Mesenchymal stem cell (in vitro differentiated cells and primary cell): ENCODE results near the gene NRG2.

Source experiments
- DNase-seq: peaks from one replicate; pipeline ENCODE4 v3.0.0-alpha.2; 2013
- H2AFZ ChIP-seq: one replicate; pipeline ENCODE4 v1.6.1; 2013; ENCODE audit warnings: low read depth, mild to moderate bottlenecking, control low read depth, inconsistent platforms, low read length, moderate library complexity
- H2AK5ac ChIP-seq: 2 replicates; pipeline ENCODE4 v1.6.1; 2013; ENCODE audit warnings: low read length, moderate library complexity, mild to moderate bottlenecking, inconsistent platforms; ENCODE audit not compliant: severe bottlenecking
- H2BK120ac ChIP-seq: one replicate; pipeline ENCODE4 v1.6.1; 2013; ENCODE audit warnings: low read depth, mild to moderate bottlenecking, inconsistent platforms, low read length, moderate library complexity
- H2BK12ac ChIP-seq, 2 experiments: one replicate each; pipeline ENCODE4 v1.6.1; 2013; ENCODE audit warnings: inconsistent platforms in 2 of 2, low read length in 2 of 2, mild to moderate bottlenecking in 2 of 2, moderate library complexity in 2 of 2, control low read depth in 1 of 2
- H2BK15ac ChIP-seq: one replicate; pipeline ENCODE4 v1.6.1; 2013; ENCODE audit warnings: mild to moderate bottlenecking, low read depth, inconsistent platforms; ENCODE audit not compliant: poor library complexity, severe bottlenecking
- H2BK5ac ChIP-seq: 2 replicates; pipeline ENCODE4 v1.6.1; 2013; ENCODE audit warnings: low read depth, mild to moderate bottlenecking, low read length, control low read depth, inconsistent platforms; ENCODE audit not compliant: poor library complexity, severe bottlenecking
- H3K14ac ChIP-seq, 2 experiments: one replicate each; pipeline ENCODE4 v1.6.1; 2013; ENCODE audit warnings: inconsistent platforms in 2 of 2, low read length in 2 of 2, control low read depth in 1 of 2, mild to moderate bottlenecking in 1 of 2, moderate library complexity in 1 of 2
- H3K18ac ChIP-seq, 2 experiments: one replicate each; pipeline ENCODE4 v1.6.1; 2013; ENCODE audit warnings: inconsistent platforms in 2 of 2, low read length in 2 of 2, control low read depth in 1 of 2, low read depth in 1 of 2, mild to moderate bottlenecking in 1 of 2
- H3K23ac ChIP-seq, 2 experiments: one replicate each; pipeline ENCODE4 v1.6.1; 2013; ENCODE audit warnings: inconsistent platforms in 2 of 2, low read length in 2 of 2, mild to moderate bottlenecking in 2 of 2, moderate library complexity in 2 of 2, control low read depth in 1 of 2
- H3K27ac ChIP-seq: 2 replicates; pipeline ENCODE4 v1.5.1; 2013; ENCODE audit warnings: mild to moderate bottlenecking, moderate library complexity, low read length, control low read depth, inconsistent platforms; ENCODE audit not compliant: poor library complexity, severe bottlenecking
- H3K27me3 ChIP-seq, 2 experiments: 2 replicates each; pipeline versions ENCODE4 v1.6.1 to v1.7.0; 2013; ENCODE audit warnings: low read length in 2 of 2, mild to moderate bottlenecking in 2 of 2, moderate library complexity in 2 of 2, control low read depth in 1 of 2, inconsistent platforms in 1 of 2; ENCODE audit not compliant: control insufficient read depth in 1 of 2, insufficient read depth in 1 of 2
- H3K36me3 ChIP-seq, 2 experiments: 2 replicates each; pipeline versions ENCODE4 v1.6.1 to v1.7.0; 2013; ENCODE audit warnings: low read length in 2 of 2, control low read depth in 1 of 2, inconsistent platforms in 1 of 2, low read depth in 1 of 2, mild to moderate bottlenecking in 1 of 2; ENCODE audit not compliant: insufficient read depth in 2 of 2, control insufficient read depth in 1 of 2
- H3K4ac ChIP-seq, 2 experiments: one replicate each; pipeline ENCODE4 v1.6.1; 2013; ENCODE audit warnings: inconsistent platforms in 2 of 2, low read length in 2 of 2, mild to moderate bottlenecking in 2 of 2, moderate library complexity in 2 of 2, control low read depth in 1 of 2, low read depth in 1 of 2
- H3K4me1 ChIP-seq: 2 replicates; pipeline ENCODE4 v1.6.1; 2013; ENCODE audit warnings: low read depth, low read length, control low read depth; ENCODE audit not compliant: control insufficient read depth, insufficient read depth
- H3K4me2 ChIP-seq: 2 replicates; pipeline ENCODE4 v1.6.1; 2013; ENCODE audit warnings: low read length, mild to moderate bottlenecking, inconsistent platforms; ENCODE audit not compliant: poor library complexity, severe bottlenecking
- H3K4me3 ChIP-seq, 2 experiments: 2 replicates each; pipeline versions ENCODE4 v1.5.1 to v1.7.0; 2013; ENCODE audit warnings: low read length in 2 of 2, mild to moderate bottlenecking in 2 of 2, control low read depth in 1 of 2, low read depth in 1 of 2; ENCODE audit not compliant: insufficient read depth in 1 of 2
- H3K79me1 ChIP-seq: replicated peaks from 2 replicates; pipeline ENCODE4 v1.6.1; 2013; ENCODE audit warnings: mild to moderate bottlenecking, control low read depth, low read length, inconsistent platforms; ENCODE audit not compliant: poor library complexity, severe bottlenecking
- H3K9ac ChIP-seq: 2 replicates; pipeline ENCODE4 v1.7.0; 2013; ENCODE audit warnings: mild to moderate bottlenecking, low read length, moderate library complexity
- H3K9me3 ChIP-seq: 2 replicates; pipeline ENCODE4 v1.7.0; 2013; ENCODE audit warnings: mild to moderate bottlenecking, low read length; ENCODE audit not compliant: control insufficient read depth
- H4K8ac ChIP-seq: one replicate; pipeline ENCODE4 v1.6.1; 2013; ENCODE audit warnings: inconsistent platforms, mild to moderate bottlenecking, low read length, moderate library complexity
- H4K91ac ChIP-seq: one replicate; pipeline ENCODE4 v1.6.1; 2013; ENCODE audit warnings: mild to moderate bottlenecking, low read length, inconsistent platforms
- WGBS: methylation state at CpG from one replicate; pipeline ENCODE4 v1.1.7; 2013; ENCODE audit warnings: mixed read lengths; 5-methylcytosine and 5-hydroxymethylcytosine counted together

Gene NRG2

GRCh38 chr5:139852696-139853095 lies 190.4 kb downstream of the NRG2 start:
- no peak overlapping the region for H3K9ac ChIP-seq

GRCh38 chr5:139851558-139851957 lies 191.5 kb downstream of the NRG2 start:
- Histone ChIP-seq H3K9me3 (no peaks in the 10 kb centered on the region), H2AFZ (no peak overlapping the region), H2BK120ac (no peak overlapping the region), H3K79me1 (no peaks in the 10 kb centered on the region), H3K14ac (no peak overlapping the region), H3K4me1 (peaks cover 5% of the 10 kb centered on the region), H2BK12ac (no peak overlapping the region), H2BK15ac (no peak overlapping the region), H2BK5ac (no peak overlapping the region), H3K4ac (no peak overlapping the region), H3K27ac (no peak overlapping the region), H4K91ac (no peak overlapping the region), H4K8ac (no peak overlapping the region), H3K27me3 (peaks cover 0 to 59% of the 10 kb centered on the region in 2 experiments), H3K4me3 (no peak overlapping the region), H3K9ac (no peak overlapping the region), H2AK5ac (no peak overlapping the region), H3K36me3 (peaks cover 0 to 10% of the 10 kb centered on the region in 2 experiments), H3K23ac (no peak overlapping the region), H3K4me2 (no peak overlapping the region), H3K18ac (no peak overlapping the region)
- WGBS, result 89% methylated on average over 17 of the region's 19 CpGs
- no peak for DNase-seq

More at GRCh38 chr5:139852696-139853095, 190.4 kb downstream of the NRG2 start:
- Histone ChIP-seq H3K23ac (no peak overlapping the region), H2AFZ (no peak overlapping the region), H3K4me3 (no peak overlapping the region), H3K9me3 (no peaks in the 10 kb centered on the region), H4K91ac (no peak overlapping the region), H3K79me1 (no peaks in the 10 kb centered on the region), H3K14ac (no peak overlapping the region), H3K4me1 (peaks cover 5% of the 10 kb centered on the region), H3K27ac (no peak overlapping the region), H3K4me2 (no peak overlapping the region), H2BK15ac (no peak overlapping the region), H2AK5ac (no peak overlapping the region), H2BK5ac (no peak overlapping the region), H2BK120ac (no peak overlapping the region), H3K27me3 (peaks cover 0 to 61% of the 10 kb centered on the region in 2 experiments), H3K18ac (no peak overlapping the region), H3K4ac (no peak overlapping the region), H3K36me3 (peaks cover 0 to 10% of the 10 kb centered on the region in 2 experiments), H4K8ac (no peak overlapping the region), H2BK12ac (no peak overlapping the region)
- WGBS, result 94% methylated on average over 8 of the region's 8 CpGs
- no peak for DNase-seq

GRCh38 chr5:139850423-139851016 lies 192.6 kb downstream of the NRG2 start:
- Histone ChIP-seq H3K4me3 (no peak overlapping the region), H2BK120ac (no peak overlapping the region), H2AK5ac (no peak overlapping the region), H3K79me1 (no peaks in the 10 kb centered on the region), H2BK12ac (no peak overlapping the region), H3K27me3 (peaks cover 10 to 59% of the 10 kb centered on the region in 2 experiments), H3K36me3 (peaks cover 0 to 10% of the 10 kb centered on the region in 2 experiments), H3K4ac (no peak overlapping the region), H3K14ac (no peak overlapping the region), H3K18ac (no peak overlapping the region), H2AFZ (no peak overlapping the region), H2BK15ac (no peak overlapping the region), H2BK5ac (no peak overlapping the region), H3K4me2 (no peak overlapping the region), H3K27ac (no peak overlapping the region), H4K91ac (no peak overlapping the region), H3K9me3 (no peaks in the 10 kb centered on the region), H3K23ac (no peak overlapping the region), H3K4me1 (peaks cover 5% of the 10 kb centered on the region), H4K8ac (no peak overlapping the region), H3K9ac (no peak overlapping the region)
- no peak for DNase-seq
- 77% methylated on average over 3 of the region's 3 CpGs for WGBS

- Histone ChIP-seq H3K9ac (no peak overlapping the region), H3K36me3 (peaks cover 0 to 10% of the 10 kb centered on the region in 2 experiments), H3K4me2 (no peak overlapping the region), H2AFZ (no peak overlapping the region), H3K14ac (no peak overlapping the region), H4K8ac (no peak overlapping the region), H3K18ac (no peak overlapping the region), H2AK5ac (no peak overlapping the region), H2BK5ac (no peak overlapping the region), H3K27ac (no peak overlapping the region), H3K27me3 (peaks cover 16 to 59% of the 10 kb centered on the region in 2 experiments), H3K4ac (no peak overlapping the region), H2BK15ac (no peak overlapping the region), H3K9me3 (no peaks in the 10 kb centered on the region), H3K4me3 (no peak overlapping the region), H3K23ac (no peak overlapping the region), H3K79me1 (no peaks in the 10 kb centered on the region), H4K91ac (no peak overlapping the region), H2BK120ac (no peak overlapping the region), H3K4me1 (peaks cover 5% of the 10 kb centered on the region), H2BK12ac (no peak overlapping the region)
- WGBS, result 73% methylated on average over 2 of the region's 2 CpGs
- no peak for DNase-seq
These were observed 193.2 kb downstream of the NRG2 start for GRCh38 chr5:139849942-139850341.
